ENCODE measurements around the gene ZGPAT.
"Not testable (repeated sequence)": the region's sequence is repeated elsewhere in the genome, so short reads cannot be mapped to it uniquely, and the experiment has no call there.

The ZGPAT gene

GRCh38 chr20:63707558-63708300 is at the start of gene ZGPAT, which contains the start of gene ARFRP1:
Gene ZGPAT (plus strand): TSS chr20:63708039. CDS start chr20:63708581, 542 bp downstream.
Gene ARFRP1 (minus strand): TSS chr20:63707976. CDS start chr20:63707091, 885 bp downstream.
- DNase-seq (ENCODE audit: low read depth in 1 of 2, low spot score in 1 of 2): peak; percentile 79 to 87

- DNase-seq (ENCODE audit: low read depth in 1 of 2, low spot score in 1 of 2): no peak
These were observed 49.1 kb upstream of the ZGPAT start for GRCh38 chr20:63658749-63659187.

- DNase-seq (ENCODE audit: low read depth in 1 of 2, low spot score in 1 of 2): no peak
These were observed 48.5 kb upstream of the ZGPAT start for GRCh38 chr20:63659370-63659769.

- DNase-seq (ENCODE audit: low read depth in 1 of 2, low spot score in 1 of 2): not testable (repeated sequence)
These were observed 47.7 kb upstream of the ZGPAT start for GRCh38 chr20:63660174-63660573.

GRCh38 chr20:63660622-63661021 is 47.2 kb upstream of the ZGPAT start:
- DNase-seq (ENCODE audit: low read depth in 1 of 2, low spot score in 1 of 2): no peak

GRCh38 chr20:63661108-63661507 is 46.7 kb upstream of the ZGPAT start:
- DNase-seq (ENCODE audit: low read depth in 1 of 2, low spot score in 1 of 2): no peak

- DNase-seq (ENCODE audit: low read depth in 1 of 2, low spot score in 1 of 2): no peak
These were observed 45.7 kb upstream of the ZGPAT start for GRCh38 chr20:63661959-63662812.

GRCh38 chr20:63662813-63663189 is 45.0 kb upstream of the ZGPAT start:
- no peak for DNase-seq (ENCODE audit: low read depth in 1 of 2, low spot score in 1 of 2)

- no peak for DNase-seq (ENCODE audit: low read depth in 1 of 2, low spot score in 1 of 2)
These were observed 44.3 kb upstream of the ZGPAT start for GRCh38 chr20:63663332-63664066.

GRCh38 chr20:63664143-63664851 is 43.5 kb upstream of the ZGPAT start:
- no peak for DNase-seq (ENCODE audit: low read depth in 1 of 2, low spot score in 1 of 2)

GRCh38 chr20:63664861-63665594 is 42.8 kb upstream of the ZGPAT start:
- DNase-seq (ENCODE audit: low read depth in 1 of 2, low spot score in 1 of 2): no peak

- no peak for DNase-seq (ENCODE audit: low read depth in 1 of 2, low spot score in 1 of 2)
These were observed 42.1 kb upstream of the ZGPAT start for GRCh38 chr20:63665708-63666107.

GRCh38 chr20:63667858-63668257 is 40.0 kb upstream of the ZGPAT start:
- no peak for DNase-seq (ENCODE audit: low read depth in 1 of 2, low spot score in 1 of 2)

GRCh38 chr20:63668351-63668750 is 39.5 kb upstream of the ZGPAT start:
- no peak for DNase-seq (ENCODE audit: low read depth in 1 of 2, low spot score in 1 of 2)

GRCh38 chr20:63671695-63672094 is 36.1 kb upstream of the ZGPAT start:
- DNase-seq (ENCODE audit: low read depth in 1 of 2, low spot score in 1 of 2): not testable (repeated sequence)

GRCh38 chr20:63672666-63673065 is 35.2 kb upstream of the ZGPAT start:
- DNase-seq (ENCODE audit: low read depth in 1 of 2, low spot score in 1 of 2): no peak

GRCh38 chr20:63673951-63674350 is 33.9 kb upstream of the ZGPAT start:
- no peak for DNase-seq (ENCODE audit: low read depth in 1 of 2, low spot score in 1 of 2)

- DNase-seq (ENCODE audit: low read depth in 1 of 2, low spot score in 1 of 2): no peak
These were observed 32.0 kb upstream of the ZGPAT start for GRCh38 chr20:63675681-63676368.

- no peak for DNase-seq (ENCODE audit: low read depth in 1 of 2, low spot score in 1 of 2)
These were observed 29.8 kb upstream of the ZGPAT start for GRCh38 chr20:63678071-63678470.

All from stimulated activated CD4-positive, alpha-beta T cell treated with anti-CD3 and anti-CD28 coated beads, Interleukin-15, amount 100 ng/mL, for 1 hour (primary cell).